HepG2 (cell line): Measurements from ENCODE around the gene ESRRG. TPM values are rescaled to one million over a fixed set of nuclear protein-coding genes. Genes with fewer than 3 reads are reported as not detected.
A peak's percentile ranks its signal among the peaks of the same experiment; 100 is the strongest.

Experiments
- DNMT3B ChIP-seq: conservative IDR thresholded peaks from 2 replicates; pipeline ENCODE4 v1.6.1; 2016; ENCODE audit warnings: missing biosample characterization, control low read depth
- FOXM1 ChIP-seq: sonication (generic); formaldehyde crosslinking; IDR thresholded peaks from 2 replicates; pipeline ENCODE4 v1.5.0; 2020; ENCODE audit warnings: missing genetic modification reagents
- NCOR1 ChIP-seq: fragments of 200-600 bp; sonication (generic); IDR thresholded peaks from 2 replicates; pipeline ENCODE4 v1.7.0; 2017; ENCODE audit warnings: antibody characterized with exemption, low read length, borderline replicate concordance
- POGK ChIP-seq: sonication (generic); formaldehyde crosslinking; conservative IDR thresholded peaks from 2 replicates; pipeline ENCODE4 v1.8.0; 2022; ENCODE audit warnings: mild to moderate bottlenecking, moderate library complexity, missing genetic modification reagents
- SRSF9 ChIP-seq: fragments of 200-400 bp; formaldehyde crosslinking; IDR thresholded peaks from 2 replicates; pipeline ENCODE4 v1.6.1; 2018; ENCODE audit warnings: borderline replicate concordance, mild to moderate bottlenecking, low read depth, low read length; ENCODE audit not compliant: insufficient read depth, poor library complexity, severe bottlenecking
- YEATS2 ChIP-seq: sonication (generic); formaldehyde crosslinking; IDR thresholded peaks from 2 replicates; pipeline ENCODE4 v1.4.0; 2020; ENCODE audit warnings: missing genetic modification reagents, borderline replicate concordance
- YEATS4 ChIP-seq: sonication (generic); formaldehyde crosslinking; IDR thresholded peaks from 2 replicates; pipeline ENCODE4 v1.4.0; 2020; ENCODE audit warnings: missing genetic modification reagents, borderline replicate concordance
- ZBTB14 ChIP-seq: sonication (generic); formaldehyde crosslinking; IDR thresholded peaks from 2 replicates; pipeline ENCODE4 v1.4.0; 2020; ENCODE audit warnings: missing genetic modification reagents
- ZBTB7B ChIP-seq: sonication (generic); formaldehyde crosslinking; IDR thresholded peaks from 2 replicates; pipeline ENCODE4 v1.4.0; 2020; ENCODE audit warnings: missing genetic modification reagents
- ZMYM4 ChIP-seq: sonication (generic); formaldehyde crosslinking; IDR thresholded peaks from 2 replicates; pipeline ENCODE4 v1.8.1; 2023; ENCODE audit warnings: mild to moderate bottlenecking, missing genetic modification reagents
- polyA plus RNA-seq, 8 experiments: library from polyadenylated mRNA; depleted of rRNA in 3 of 8; stranded (reverse) in 7 of 8; unstranded in 1 of 8; fragments of >200 nt; fragmentation: Illumina TruSeq in 4 of 8; extraction: Trizol in 4 of 8; gene quantifications; 2 replicates each; pipeline versions ENCODE4 v1.2.1 to v1.2.3, GENCODE V29; 2011 to 2016; ENCODE audit warnings: low read depth in 4 of 8, missing spikeins in 1 of 8, mixed read lengths in 1 of 8; ENCODE audit not compliant: insufficient read depth in 1 of 8
- total RNA-seq, 5 experiments: library from RNA; depleted of rRNA; stranded (reverse); fragments of >200 nt; fragmentation: Illumina TruSeq; extraction: Trizol; gene quantifications; 2 replicates each; pipeline ENCODE4 v1.2.3, GENCODE V29; 2016; ENCODE audit warnings: low read depth in 1 of 5
- TF ChIP-seq, protein P1 (sequence below): sonication (generic); formaldehyde crosslinking; IDR thresholded peaks from 2 replicates; pipeline ENCODE4 v1.5.0; 2020; ENCODE audit warnings: mild to moderate bottlenecking, missing genetic modification reagents, borderline replicate concordance
- TF ChIP-seq, protein P2 (sequence below): sonication (generic); formaldehyde crosslinking; IDR thresholded peaks from 2 replicates; pipeline ENCODE4 v1.4.0; 2020; ENCODE audit warnings: missing genetic modification reagents
- TF ChIP-seq, protein P3 (sequence below): sonication (generic); formaldehyde crosslinking; IDR thresholded peaks from 2 replicates; pipeline ENCODE4 v1.5.1; 2020; ENCODE audit warnings: mild to moderate bottlenecking, missing genetic modification reagents, moderate library complexity

ESRRG gene
- total and polyA plus RNA-seq, 2 of the 13 experiments (the other 11 are each of a cell fraction or from before 2014, with no cell fraction given) = not detected

- no peak for TF ChIP-seq SRSF9
- TF ChIP-seq YEATS4 (CRISPR knock-in tag) = peak; percentile 42; the same call in 1 of the 2 replicates
- peak; percentile 60; the same call in 1 of the 2 replicates for TF ChIP-seq ZBTB7B
- TF ChIP-seq FOXM1 (CRISPR knock-in tag) = no peak
- TF ChIP-seq, protein P1, sequence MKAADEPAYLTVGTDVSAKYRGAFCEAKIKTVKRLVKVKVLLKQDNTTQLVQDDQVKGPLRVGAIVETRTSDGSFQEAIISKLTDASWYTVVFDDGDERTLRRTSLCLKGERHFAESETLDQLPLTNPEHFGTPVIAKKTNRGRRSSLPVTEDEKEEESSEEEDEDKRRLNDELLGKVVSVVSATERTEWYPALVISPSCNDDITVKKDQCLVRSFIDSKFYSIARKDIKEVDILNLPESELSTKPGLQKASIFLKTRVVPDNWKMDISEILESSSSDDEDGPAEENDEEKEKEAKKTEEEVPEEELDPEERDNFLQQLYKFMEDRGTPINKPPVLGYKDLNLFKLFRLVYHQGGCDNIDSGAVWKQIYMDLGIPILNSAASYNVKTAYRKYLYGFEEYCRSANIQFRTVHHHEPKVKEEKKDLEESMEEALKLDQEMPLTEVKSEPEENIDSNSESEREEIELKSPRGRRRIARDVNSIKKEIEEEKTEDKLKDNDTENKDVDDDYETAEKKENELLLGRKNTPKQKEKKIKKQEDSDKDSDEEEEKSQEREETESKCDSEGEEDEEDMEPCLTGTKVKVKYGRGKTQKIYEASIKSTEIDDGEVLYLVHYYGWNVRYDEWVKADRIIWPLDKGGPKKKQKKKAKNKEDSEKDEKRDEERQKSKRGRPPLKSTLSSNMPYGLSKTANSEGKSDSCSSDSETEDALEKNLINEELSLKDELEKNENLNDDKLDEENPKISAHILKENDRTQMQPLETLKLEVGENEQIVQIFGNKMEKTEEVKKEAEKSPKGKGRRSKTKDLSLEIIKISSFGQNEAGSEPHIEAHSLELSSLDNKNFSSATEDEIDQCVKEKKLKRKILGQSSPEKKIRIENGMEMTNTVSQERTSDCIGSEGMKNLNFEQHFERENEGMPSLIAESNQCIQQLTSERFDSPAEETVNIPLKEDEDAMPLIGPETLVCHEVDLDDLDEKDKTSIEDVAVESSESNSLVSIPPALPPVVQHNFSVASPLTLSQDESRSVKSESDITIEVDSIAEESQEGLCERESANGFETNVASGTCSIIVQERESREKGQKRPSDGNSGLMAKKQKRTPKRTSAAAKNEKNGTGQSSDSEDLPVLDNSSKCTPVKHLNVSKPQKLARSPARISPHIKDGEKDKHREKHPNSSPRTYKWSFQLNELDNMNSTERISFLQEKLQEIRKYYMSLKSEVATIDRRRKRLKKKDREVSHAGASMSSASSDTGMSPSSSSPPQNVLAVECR = peak; percentile 27; the same call in 1 of the 2 replicates
- TF ChIP-seq POGK (CRISPR knock-in tag) = no peak; the same call in 1 of the 2 replicates
- peak; percentile 18; the same call in 1 of the 2 replicates for TF ChIP-seq ZMYM4 (CRISPR knock-in tag)
- TF ChIP-seq, protein P2, sequence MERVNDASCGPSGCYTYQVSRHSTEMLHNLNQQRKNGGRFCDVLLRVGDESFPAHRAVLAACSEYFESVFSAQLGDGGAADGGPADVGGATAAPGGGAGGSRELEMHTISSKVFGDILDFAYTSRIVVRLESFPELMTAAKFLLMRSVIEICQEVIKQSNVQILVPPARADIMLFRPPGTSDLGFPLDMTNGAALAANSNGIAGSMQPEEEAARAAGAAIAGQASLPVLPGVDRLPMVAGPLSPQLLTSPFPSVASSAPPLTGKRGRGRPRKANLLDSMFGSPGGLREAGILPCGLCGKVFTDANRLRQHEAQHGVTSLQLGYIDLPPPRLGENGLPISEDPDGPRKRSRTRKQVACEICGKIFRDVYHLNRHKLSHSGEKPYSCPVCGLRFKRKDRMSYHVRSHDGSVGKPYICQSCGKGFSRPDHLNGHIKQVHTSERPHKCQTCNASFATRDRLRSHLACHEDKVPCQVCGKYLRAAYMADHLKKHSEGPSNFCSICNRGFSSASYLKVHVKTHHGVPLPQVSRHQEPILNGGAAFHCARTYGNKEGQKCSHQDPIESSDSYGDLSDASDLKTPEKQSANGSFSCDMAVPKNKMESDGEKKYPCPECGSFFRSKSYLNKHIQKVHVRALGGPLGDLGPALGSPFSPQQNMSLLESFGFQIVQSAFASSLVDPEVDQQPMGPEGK (CRISPR knock-in tag) = no peak
- TF ChIP-seq DNMT3B (CRISPR knock-in tag) = no peak
- TF ChIP-seq NCOR1 = no peak
- no peak for TF ChIP-seq ZBTB14
- TF ChIP-seq, protein P3, sequence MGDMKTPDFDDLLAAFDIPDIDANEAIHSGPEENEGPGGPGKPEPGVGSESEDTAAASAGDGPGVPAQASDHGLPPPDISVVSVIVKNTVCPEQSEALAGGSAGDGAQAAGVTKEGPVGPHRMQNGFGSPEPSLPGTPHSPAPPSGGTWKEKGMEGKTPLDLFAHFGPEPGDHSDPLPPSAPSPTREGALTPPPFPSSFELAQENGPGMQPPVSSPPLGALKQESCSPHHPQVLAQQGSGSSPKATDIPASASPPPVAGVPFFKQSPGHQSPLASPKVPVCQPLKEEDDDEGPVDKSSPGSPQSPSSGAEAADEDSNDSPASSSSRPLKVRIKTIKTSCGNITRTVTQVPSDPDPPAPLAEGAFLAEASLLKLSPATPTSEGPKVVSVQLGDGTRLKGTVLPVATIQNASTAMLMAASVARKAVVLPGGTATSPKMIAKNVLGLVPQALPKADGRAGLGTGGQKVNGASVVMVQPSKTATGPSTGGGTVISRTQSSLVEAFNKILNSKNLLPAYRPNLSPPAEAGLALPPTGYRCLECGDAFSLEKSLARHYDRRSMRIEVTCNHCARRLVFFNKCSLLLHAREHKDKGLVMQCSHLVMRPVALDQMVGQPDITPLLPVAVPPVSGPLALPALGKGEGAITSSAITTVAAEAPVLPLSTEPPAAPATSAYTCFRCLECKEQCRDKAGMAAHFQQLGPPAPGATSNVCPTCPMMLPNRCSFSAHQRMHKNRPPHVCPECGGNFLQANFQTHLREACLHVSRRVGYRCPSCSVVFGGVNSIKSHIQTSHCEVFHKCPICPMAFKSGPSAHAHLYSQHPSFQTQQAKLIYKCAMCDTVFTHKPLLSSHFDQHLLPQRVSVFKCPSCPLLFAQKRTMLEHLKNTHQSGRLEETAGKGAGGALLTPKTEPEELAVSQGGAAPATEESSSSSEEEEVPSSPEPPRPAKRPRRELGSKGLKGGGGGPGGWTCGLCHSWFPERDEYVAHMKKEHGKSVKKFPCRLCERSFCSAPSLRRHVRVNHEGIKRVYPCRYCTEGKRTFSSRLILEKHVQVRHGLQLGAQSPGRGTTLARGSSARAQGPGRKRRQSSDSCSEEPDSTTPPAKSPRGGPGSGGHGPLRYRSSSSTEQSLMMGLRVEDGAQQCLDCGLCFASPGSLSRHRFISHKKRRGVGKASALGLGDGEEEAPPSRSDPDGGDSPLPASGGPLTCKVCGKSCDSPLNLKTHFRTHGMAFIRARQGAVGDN (CRISPR knock-in tag) = peak; percentile 72
- no peak for TF ChIP-seq YEATS2 (CRISPR knock-in tag)
Observed at GRCh38 chr1:216600730-216601609, 122.3 kb downstream of the ESRRG start (continued).
